ENCODE measurements around the gene TRABD2A.
A peak's percentile ranks its signal among the peaks of the same experiment; 100 is the strongest.
"Not testable (repeated sequence)": the region's sequence is repeated elsewhere in the genome, so short reads cannot be mapped to it uniquely, and the experiment has no call there.

The TRABD2A gene, protein sequence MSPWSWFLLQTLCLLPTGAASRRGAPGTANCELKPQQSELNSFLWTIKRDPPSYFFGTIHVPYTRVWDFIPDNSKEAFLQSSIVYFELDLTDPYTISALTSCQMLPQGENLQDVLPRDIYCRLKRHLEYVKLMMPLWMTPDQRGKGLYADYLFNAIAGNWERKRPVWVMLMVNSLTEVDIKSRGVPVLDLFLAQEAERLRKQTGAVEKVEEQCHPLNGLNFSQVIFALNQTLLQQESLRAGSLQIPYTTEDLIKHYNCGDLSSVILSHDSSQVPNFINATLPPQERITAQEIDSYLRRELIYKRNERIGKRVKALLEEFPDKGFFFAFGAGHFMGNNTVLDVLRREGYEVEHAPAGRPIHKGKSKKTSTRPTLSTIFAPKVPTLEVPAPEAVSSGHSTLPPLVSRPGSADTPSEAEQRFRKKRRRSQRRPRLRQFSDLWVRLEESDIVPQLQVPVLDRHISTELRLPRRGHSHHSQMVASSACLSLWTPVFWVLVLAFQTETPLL

GRCh38 chr2:84880645-84881521 is at the start of gene TRABD2A:
Gene TRABD2A (minus strand): TSS chr2:84881084. CDS start chr2:84881039, 45 bp downstream.
- no peak for FAIRE-seq

DNA sequence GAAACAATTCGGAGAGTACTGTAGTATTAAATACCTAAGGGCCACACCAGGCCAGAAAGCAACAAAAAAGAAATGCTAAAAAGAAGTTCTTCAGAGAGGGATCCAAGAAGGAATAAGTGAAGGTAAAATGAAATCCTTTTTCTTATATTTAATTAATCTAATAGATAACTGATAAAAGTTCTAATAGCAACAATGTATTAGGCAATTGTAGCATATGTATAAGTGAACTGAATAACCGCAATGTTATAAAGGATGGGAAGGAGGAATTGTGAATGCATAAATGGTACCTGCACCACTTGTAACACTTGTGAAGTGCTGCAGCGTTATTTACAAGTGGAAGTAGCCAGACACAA is 46.4 kb upstream of the TRABD2A start:
- FAIRE-seq, result no peak

GRCh38 chr2:84925724-84926376 is 45.0 kb upstream of the TRABD2A start:
- FAIRE-seq, result peak; percentile 28

- FAIRE-seq, result no peak
These were observed 44.4 kb upstream of the TRABD2A start for GRCh38 chr2:84925336-84925723.

DNA sequence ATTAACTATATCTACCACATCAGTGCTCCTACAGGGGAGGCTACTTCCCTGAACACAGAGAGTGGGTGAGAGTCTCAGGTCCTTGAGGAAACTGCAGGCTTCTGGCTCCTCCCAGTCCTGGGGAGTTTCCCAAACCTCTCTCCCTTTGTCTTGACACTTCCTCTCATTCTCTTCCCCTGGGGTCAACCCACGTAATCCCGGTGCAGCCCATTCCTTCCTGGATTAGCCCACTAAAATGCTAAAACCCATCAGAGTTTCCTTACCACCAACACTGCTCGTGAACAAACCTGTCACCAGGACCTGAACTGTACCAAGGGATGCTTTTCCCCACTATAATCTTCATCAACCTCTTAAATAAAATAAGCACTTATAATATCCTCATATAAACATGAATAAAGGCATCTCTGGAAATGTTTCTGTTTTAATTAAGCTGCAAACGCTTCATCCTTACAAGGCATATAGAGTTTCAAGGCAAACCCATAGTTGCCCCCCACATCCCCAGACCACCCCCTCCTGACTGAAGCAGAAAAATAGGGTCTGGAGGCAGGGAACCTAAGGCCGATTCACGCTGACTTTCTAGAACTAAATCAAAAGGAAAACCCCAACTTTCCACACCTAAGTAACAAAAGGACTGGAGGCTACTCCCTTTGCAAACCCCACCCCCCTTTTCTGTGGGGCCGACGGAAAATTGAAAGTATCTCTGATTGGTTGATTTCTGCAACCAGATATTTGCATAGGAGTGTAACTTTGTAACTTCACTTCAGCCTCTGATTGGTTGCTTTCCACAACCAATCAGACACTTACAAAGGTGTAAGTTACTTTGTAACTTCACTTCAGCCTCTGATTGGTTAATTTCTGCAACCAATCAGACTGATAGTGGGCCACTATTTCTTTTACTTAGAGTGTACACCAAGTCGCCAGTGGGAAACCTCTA is 43.6 kb upstream of the TRABD2A start:
- FAIRE-seq, result no peak

- no peak for FAIRE-seq
These were observed 42.1 kb upstream of the TRABD2A start for GRCh38 chr2:84923009-84923408.

DNA sequence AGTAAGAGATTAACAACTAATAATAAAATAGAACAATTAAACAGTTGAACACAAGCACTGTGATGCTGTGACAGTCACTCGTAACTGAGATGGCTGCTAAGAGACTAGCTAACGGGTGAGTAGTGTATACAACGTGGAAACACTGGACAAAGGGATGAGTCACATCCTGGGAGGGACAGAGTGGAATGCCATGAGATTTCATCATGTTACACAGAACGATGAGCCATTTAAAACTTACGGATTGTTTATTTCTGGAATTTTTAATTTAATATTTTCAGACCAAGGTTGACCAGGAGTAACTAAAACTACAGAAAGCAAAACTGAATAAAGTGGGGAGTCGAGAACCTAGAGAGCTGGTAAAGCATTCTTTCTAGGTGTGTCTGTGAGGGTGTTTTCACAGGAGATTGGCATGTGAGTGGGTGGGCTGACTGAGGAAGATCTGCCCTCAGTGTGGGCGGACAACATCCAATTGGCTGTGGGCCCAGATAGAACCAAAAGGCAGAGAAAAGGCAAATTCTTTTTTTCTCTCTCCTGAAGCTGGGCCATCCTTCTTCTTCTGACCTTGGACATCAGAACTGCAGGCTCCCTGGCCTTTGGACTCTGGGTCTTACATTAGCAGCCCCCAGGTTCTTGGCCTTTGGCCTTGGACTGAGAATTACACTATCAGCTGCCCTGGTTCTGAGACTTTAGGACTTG is 39.1 kb upstream of the TRABD2A start:
- FAIRE-seq, result peak; percentile 84

DNA sequence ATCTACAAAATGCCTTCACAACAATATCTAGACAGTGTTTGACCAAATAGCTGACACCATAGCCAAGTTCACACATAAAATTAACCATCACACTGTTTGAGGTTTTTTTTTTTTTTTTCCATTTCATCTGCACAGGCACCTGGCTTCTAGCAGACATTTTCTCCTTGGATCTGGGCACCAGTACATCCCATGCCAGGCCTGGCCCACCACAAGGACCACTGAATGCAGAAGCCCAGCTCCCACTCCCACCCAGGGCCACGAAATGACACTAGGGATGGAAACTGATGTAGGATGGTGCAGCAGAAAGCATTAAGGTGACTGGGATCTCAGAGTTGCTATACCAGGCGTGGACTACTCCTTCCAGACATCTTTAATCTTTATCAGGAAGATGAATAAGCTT is 37.5 kb upstream of the TRABD2A start:
- FAIRE-seq, result no peak

DNA sequence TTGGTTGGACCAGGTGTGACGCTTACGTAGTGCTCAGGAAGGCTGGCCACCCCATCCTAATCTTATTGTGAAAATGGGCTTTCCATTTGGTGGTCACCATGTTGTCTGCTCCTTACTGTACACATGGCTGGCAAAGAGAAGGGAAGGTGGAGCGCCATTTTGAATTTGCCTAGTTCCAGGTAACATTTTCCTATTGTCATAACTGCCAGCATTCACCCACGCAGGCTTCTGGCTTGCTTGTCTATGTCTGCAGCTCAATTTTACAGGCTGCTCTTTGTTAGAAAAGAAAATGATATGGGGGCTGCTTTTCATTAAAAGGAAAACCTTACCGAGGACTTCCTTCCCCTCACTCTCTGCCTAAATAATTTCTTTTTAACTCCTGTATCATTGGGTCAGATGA is 36.9 kb upstream of the TRABD2A start:
- FAIRE-seq, result not testable (repeated sequence)

- FAIRE-seq, result not testable (repeated sequence)
These were observed 34.8 kb upstream of the TRABD2A start for GRCh38 chr2:84915675-84916074.

GRCh38 chr2:84914334-84914733 is 33.5 kb upstream of the TRABD2A start:
- no peak for FAIRE-seq

DNA sequence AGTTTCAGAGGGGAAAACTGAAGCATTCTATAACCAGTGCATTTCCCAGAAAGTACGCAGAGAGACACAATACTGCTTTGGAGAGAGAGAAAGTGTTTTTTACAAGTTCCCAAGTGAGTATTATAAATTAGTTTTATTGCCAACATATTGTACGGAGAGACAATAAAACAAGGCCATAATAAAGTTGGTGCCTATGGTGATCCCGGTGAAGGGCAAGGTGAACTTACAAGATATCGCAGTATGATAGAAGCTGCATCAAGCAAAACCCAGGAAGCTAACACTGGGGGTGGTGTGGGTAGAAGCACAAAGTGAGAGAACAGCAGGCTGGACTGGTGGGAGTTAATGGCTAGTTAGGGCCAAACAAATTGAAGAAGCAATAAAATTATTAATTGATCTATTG is 32.1 kb upstream of the TRABD2A start:
- no peak for FAIRE-seq

DNA sequence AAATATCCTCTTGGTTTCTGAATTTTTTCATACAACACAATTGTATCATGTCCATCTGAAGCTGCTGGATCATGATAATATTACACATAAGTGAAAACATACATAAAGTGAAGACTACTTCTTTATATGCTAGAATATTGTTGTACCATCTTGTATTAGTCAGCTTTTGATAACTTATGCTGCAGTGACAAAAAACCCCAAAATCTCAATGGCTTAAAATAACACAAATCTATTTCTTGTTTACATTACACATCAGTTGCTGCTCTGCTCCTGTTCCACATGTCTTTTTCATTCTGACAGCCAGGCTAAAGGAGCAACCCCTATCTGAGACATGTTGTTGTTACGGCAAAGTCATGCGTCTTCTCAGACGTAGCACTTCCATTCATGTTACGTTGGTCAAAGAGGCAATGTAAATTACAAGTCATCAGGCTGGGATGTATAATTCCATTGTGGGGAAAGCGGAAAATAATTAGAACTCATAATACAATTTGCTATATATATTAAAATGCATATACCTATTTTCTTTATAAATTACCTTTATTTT is 30.3 kb upstream of the TRABD2A start:
- FAIRE-seq, result no peak

DNA sequence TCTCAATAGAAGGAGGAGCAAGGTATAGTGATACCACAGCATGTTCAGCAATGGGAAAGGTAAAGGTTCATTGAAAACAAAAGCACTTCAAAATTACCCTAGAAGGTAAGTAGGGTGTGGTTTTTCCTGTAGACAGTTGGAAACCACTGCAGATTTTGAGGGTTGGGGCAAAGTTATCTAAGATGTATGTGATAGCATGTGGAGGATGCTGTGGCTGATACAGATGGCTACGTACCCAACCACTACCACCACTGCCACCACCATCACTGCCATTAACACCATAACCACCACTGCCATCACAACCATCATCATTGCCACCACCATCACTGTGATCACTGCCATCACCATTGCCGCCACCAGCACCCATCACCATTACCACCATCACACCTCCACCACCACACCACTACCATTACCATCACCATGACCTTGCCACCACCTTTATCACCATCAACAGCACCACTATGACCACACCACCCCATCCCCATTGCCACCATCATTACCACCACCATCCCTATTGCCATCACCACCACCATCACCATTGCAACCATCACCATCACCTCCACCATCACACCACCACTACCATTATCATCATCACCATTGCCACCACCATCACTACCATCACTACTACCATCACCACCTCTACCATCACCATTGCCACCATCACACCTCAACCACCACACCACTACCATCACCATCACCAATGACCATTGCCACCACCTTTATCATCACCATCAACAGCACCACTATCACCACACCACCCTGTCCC is 28.2 kb upstream of the TRABD2A start:
- FAIRE-seq, result no peak

DNA sequence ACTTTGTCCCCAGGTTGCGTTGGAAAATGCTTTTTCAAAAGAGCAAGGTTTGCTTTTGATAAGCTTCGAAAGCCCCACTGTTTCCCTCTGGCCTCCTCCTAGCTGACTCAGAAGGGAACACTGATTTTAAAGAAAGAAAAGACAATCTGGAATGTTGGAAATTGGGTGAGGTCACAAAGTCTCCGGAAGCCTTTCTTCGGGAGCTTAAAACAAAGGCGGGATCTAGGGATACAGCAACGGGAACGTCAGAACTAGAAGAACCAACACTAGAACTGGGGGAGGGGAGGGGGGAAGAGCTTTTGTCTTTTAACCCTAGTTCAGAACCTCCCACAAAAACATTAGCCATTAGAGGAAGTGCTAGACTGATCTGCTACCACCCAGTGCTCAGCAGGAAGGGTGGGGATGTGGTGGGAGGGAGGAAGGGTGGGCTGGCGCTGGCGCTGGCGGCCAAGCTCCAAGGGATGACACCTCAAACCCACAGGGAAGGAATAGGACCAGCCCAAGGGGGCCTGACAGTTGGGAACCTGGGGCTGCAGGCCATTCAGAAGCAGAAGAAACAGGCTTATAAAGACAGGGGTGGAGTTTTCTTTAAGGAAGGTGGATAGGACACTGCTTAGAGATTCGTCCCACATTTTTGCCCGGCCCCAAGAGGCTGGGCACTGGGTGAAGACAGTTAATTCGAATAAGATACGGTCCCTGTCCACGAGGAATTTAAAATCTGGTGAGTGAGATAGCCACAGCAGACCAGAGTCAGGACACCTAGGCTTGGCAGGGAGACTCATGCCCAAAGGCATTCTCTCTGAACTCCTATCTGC is 26.2 kb upstream of the TRABD2A start:
- no peak for FAIRE-seq

GRCh38 chr2:84906108-84906899 is 25.4 kb upstream of the TRABD2A start:
- no peak for FAIRE-seq

DNA sequence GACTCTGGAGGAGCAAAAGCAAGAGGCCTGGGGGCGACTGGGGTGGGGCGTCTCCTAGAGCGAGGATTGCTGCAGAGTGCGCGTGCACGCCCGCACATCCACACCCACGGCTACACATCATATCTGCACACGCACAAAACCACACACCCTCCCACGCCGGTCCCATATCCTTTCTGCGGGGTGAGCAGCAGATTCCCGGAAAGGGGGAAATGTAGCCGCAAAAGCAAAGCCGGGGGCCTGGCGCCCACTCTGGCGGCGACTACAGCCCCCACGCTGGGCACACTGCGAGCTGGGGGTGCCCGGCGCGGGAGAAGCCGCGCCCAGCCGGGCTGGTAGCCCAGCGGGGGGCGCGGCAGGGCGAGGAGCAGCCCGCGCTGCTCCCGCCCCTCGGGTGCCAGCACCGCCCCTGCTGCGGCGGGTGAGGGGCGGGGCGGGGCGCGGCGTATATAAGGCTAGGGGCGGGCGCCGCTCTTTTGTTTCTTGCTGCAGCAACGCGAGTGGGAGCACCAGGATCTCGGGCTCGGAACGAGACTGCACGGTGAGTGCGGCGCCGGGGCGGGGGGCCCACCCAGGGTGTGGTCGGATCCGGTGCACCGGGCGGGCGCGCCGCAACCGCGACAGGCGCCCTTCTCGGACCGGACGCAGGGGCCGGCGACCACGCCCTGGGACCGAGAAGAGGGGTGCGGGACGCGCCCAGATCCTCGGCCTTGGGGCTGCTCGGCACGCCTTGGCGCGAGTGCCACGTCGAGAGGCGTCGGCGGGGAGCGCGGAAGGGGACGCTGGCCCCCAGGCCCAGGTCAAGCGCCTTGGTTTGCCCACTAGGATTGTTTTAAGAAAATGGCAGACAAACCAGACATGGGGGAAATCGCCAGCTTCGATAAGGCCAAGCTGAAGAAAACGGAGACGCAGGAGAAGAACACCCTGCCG is 24.6 kb upstream of the TRABD2A start, which contains the start of gene TMSB10:
TMSB10 (plus strand) TSS at position 476 of the 927 bp plus-strand sequence.
- FAIRE-seq, result no peak
